Muscle of leg (tissue), 11 donors: ENCODE data around the gene ANAPC16. TPM values are rescaled to one million over a fixed set of nuclear protein-coding genes. Genes with fewer than 3 reads are reported as not detected.
"Not testable (repeated sequence)": the region's sequence is repeated elsewhere in the genome, so short reads cannot be mapped to it uniquely, and the experiment has no call there.

ENCODE experiments used
- DNase-seq: peaks from one replicate; pipeline ENCODE4 v3.0.0; 2013
- H3K27ac ChIP-seq: one replicate; pipeline ENCODE4 v1.5.1; 2013; ENCODE audit warnings: mild to moderate bottlenecking, low read length, control low read depth
- H3K27me3 ChIP-seq: one replicate; pipeline ENCODE4 v1.6.1; 2013; ENCODE audit warnings: low read length; ENCODE audit not compliant: control insufficient read depth, insufficient read depth
- H3K36me3 ChIP-seq: one replicate; pipeline ENCODE4 v1.6.1; 2013; ENCODE audit warnings: low read length; ENCODE audit not compliant: control insufficient read depth, insufficient read depth
- H3K4me1 ChIP-seq: one replicate; pipeline ENCODE4 v1.6.1; 2013; ENCODE audit warnings: low read length; ENCODE audit not compliant: control insufficient read depth, insufficient read depth
- H3K4me3 ChIP-seq: one replicate; pipeline ENCODE4 v1.5.1; 2013; ENCODE audit warnings: low read length, control low read depth
- H3K9me3 ChIP-seq: replicated peaks from 2 replicates; pipeline ENCODE4 v1.6.1; 2013; ENCODE audit warnings: low read depth, low read length; ENCODE audit not compliant: control insufficient read depth
- WGBS: methylation state at CpG from one replicate; pipeline ENCODE4 v1.1.5; 2013; ENCODE audit warnings: missing lambda C conversion rate; ENCODE audit not compliant: insufficient coverage; 5-methylcytosine and 5-hydroxymethylcytosine counted together
- polyA plus RNA-seq, 8 donors: library from polyadenylated mRNA; unstranded; fragments of 120-200 nt; gene quantifications; one replicate each; pipeline versions ENCODE4 v1.2.1 to v1.2.3, GENCODE V29; 2013; ENCODE audit warnings: inconsistent platforms in 1 of 8, low replicate concordance in 1 of 8; ENCODE audit not compliant: insufficient read length in 8 of 8, insufficient read depth in 1 of 8
- total RNA-seq: library from RNA; stranded (reverse); fragments of 120-200 nt; gene quantifications from one replicate; pipeline ENCODE4 v1.2.4, GENCODE V29; 2013

Gene ANAPC16
- total and polyA plus RNA-seq, 9 donors, result 103 to 139 (median 117) TPM

GRCh38 chr10:72249176-72249862 is 33.5 kb downstream of the ANAPC16 start:
- H3K4me3 ChIP-seq, H3K9me3 ChIP-seq, H3K36me3 ChIP-seq, DNase-seq, H3K27me3 ChIP-seq: not testable (repeated sequence)
- peaks cover 77% of the 10 kb centered on the region for H3K4me1 ChIP-seq
- 100% methylated on average over 1 of the region's 17 CpGs for WGBS
- H3K27ac ChIP-seq, result peak overlapping the region; percentile 96

DNA sequence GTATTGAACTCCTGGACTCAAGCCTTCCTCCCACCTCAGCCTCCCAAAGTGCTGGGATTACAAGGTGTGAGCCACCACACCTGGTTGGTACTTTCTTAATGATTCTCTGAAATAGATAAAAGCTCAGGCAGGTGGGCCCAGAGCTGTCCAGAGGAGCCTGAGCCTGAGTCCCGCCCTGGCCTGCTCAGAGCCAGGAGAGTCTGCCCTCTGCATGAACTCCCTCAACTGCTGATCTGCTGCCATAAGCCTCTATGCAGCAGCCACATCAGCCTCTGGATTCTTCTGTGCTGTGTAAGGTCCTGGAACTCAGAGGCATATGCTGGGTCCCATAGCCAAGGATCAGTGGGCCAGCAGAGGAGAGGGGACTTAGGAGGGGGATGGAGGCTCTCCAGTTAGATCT is 34.9 kb downstream of the ANAPC16 start:
- H3K4me3 ChIP-seq, result no peak overlapping the region
- WGBS, result no CpG with 5 or more reads among the region's 1 CpG
- peak overlapping the region; percentile 56 for H3K27ac ChIP-seq
- H3K27me3 ChIP-seq, result no peaks in the 10 kb centered on the region
- peaks cover 80% of the 10 kb centered on the region for H3K4me1 ChIP-seq
- H3K36me3 ChIP-seq, result no peaks in the 10 kb centered on the region
- DNase-seq, result peak; percentile 97
- H3K9me3 ChIP-seq, result no peaks in the 10 kb centered on the region

GRCh38 chr10:72251635-72252034 is 35.8 kb downstream of the ANAPC16 start:
- H3K27me3 ChIP-seq, result no peaks in the 10 kb centered on the region
- H3K27ac ChIP-seq, result peak overlapping the region; percentile 32
- peaks cover 78% of the 10 kb centered on the region for H3K4me1 ChIP-seq
- no peak for DNase-seq
- no peaks in the 10 kb centered on the region for H3K9me3 ChIP-seq
- no peak overlapping the region for H3K4me3 ChIP-seq
- WGBS, result 100% methylated on average over 1 of the region's 6 CpGs
- H3K36me3 ChIP-seq, result no peaks in the 10 kb centered on the region

DNA sequence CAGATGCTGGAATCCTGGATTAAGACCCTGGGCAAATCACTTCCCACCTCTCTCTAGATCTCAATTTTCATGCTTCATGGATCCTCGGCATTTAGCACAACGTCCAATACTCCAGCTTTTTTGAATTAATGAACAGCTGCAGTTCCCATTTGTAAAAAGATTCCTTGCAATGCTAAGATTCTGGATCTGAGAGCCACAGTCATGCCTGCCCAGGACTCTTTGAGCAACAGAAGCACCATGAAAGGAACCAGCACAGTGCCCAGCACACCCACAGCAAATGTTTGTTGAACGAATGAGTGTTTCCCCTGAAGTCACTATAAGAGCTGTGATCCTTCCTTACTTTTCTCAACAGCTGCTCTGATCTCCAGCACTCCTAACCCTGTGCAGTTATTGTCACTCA is 37.2 kb downstream of the ANAPC16 start:
- no peaks in the 10 kb centered on the region for H3K27me3 ChIP-seq
- peak; percentile 90 for DNase-seq
- H3K9me3 ChIP-seq, result no peaks in the 10 kb centered on the region
- 0% methylated on average over 2 of the region's 3 CpGs for WGBS
- H3K27ac ChIP-seq, result peak overlapping the region; percentile 88
- no peak overlapping the region for H3K4me3 ChIP-seq
- no peaks in the 10 kb centered on the region for H3K36me3 ChIP-seq
- peaks cover 76% of the 10 kb centered on the region for H3K4me1 ChIP-seq

- no CpG with 5 or more reads among the region's 7 CpGs for WGBS
- Histone ChIP-seq H3K36me3 (no peaks in the 10 kb centered on the region), H3K4me3 (no peak overlapping the region)
Observed at GRCh38 chr10:72253578-72253977, 37.8 kb downstream of the ANAPC16 start.

GRCh38 chr10:72254813-72255568 is 39.2 kb downstream of the ANAPC16 start:
- DNase-seq, result peak; percentile 96
- H3K9me3 ChIP-seq, result no peaks in the 10 kb centered on the region
- no peaks in the 10 kb centered on the region for H3K36me3 ChIP-seq
- WGBS, result 6% methylated on average over 13 of the region's 15 CpGs
- no peaks in the 10 kb centered on the region for H3K27me3 ChIP-seq
- H3K27ac ChIP-seq, result peak overlapping the region; percentile 94
- peaks cover 73% of the 10 kb centered on the region for H3K4me1 ChIP-seq
- peak overlapping the region; percentile 35 for H3K4me3 ChIP-seq

More at GRCh38 chr10:72253578-72253977, 37.8 kb downstream of the ANAPC16 start:
- Histone ChIP-seq H3K4me1 (peaks cover 70% of the 10 kb centered on the region), H3K9me3 (no peaks in the 10 kb centered on the region), H3K27me3 (no peaks in the 10 kb centered on the region), H3K27ac (peak overlapping the region; percentile 88)
- DNase-seq, result no peak

GRCh38 chr10:72255977-72256729 is 40.3 kb downstream of the ANAPC16 start:
- H3K36me3 ChIP-seq, result no peaks in the 10 kb centered on the region
- no peaks in the 10 kb centered on the region for H3K9me3 ChIP-seq
- no peaks in the 10 kb centered on the region for H3K27me3 ChIP-seq
- H3K4me3 ChIP-seq, result no peak overlapping the region
- H3K4me1 ChIP-seq, result peaks cover 75% of the 10 kb centered on the region
- DNase-seq, result no peak
- no CpG with 5 or more reads among the region's 6 CpGs for WGBS
- H3K27ac ChIP-seq, result peak overlapping the region; percentile 31

DNA sequence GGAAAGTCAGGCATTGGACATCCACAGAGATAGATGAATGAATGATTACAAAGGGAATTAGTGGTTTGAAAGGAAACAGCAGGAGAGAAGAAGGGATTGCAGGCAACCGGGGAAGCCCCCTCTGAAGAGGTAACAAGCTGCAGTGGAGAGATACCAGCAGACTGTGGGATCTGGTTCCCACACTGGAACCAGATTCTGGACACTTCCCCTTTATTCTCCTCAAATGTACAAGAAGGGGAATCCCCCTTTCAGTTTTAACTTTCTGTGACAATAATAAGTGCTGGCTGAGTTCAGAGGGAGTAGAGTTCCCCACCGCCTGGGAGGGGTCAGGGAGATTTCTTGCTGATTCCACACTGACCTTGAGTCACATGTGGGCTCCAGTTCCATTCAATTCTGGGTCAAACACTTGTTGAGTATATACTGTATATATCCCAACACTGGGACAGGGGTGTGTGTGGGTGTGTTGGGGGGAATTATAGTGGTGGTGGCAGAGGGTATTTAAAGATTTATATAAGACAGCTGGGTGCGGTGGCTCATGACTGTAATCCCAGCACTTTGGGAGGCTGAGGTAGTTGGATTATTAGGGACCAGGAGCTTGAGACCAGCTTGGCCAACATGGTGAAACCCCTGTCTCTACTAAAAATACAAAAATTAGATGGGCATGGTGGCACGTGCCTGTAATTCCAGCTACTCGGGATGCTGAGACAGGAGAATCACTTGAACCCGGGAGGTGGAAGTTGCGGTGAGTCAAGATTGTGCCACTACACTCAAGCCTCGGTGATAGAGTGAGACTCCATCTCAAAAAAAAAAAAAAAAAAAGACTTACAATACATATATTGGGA is 41.5 kb downstream of the ANAPC16 start:
- Histone ChIP-seq H3K4me3 (no peak overlapping the region), H3K27me3 (no peaks in the 10 kb centered on the region), H3K36me3 (no peaks in the 10 kb centered on the region), H3K27ac (peak overlapping the region; percentile 49), H3K4me1 (peaks cover 74% of the 10 kb centered on the region), H3K9me3 (no peaks in the 10 kb centered on the region)
- peak; percentile 80 for DNase-seq
- WGBS, result 81% methylated on average over 4 of the region's 8 CpGs

- no peaks in the 10 kb centered on the region for H3K36me3 ChIP-seq
- H3K27me3 ChIP-seq, result no peaks in the 10 kb centered on the region
- peaks cover 64% of the 10 kb centered on the region for H3K4me1 ChIP-seq
- WGBS, result 81% methylated on average over 4 of the region's 4 CpGs
- no peak overlapping the region for H3K4me3 ChIP-seq
- H3K27ac ChIP-seq, result peak overlapping the region; percentile 83
- no peak for DNase-seq
- no peaks in the 10 kb centered on the region for H3K9me3 ChIP-seq
Observed at GRCh38 chr10:72258617-72259016, 42.8 kb downstream of the ANAPC16 start.
